IMR-90 (cell line): ENCODE data around the gene NPTX1. TPM values are rescaled to one million over a fixed set of nuclear protein-coding genes. Genes with fewer than 3 reads are reported as not detected.

Source experiments
- ATAC-seq: fragments of 200-7000 bp; cut with Tn5 transposase; 2 replicates; pipeline ENCODE4 v1.9.1; 2020; ENCODE audit warnings: low read depth, mild to moderate bottlenecking, moderate library complexity
- BruUV-seq: library from RNA; stranded (reverse); fragments of 400-500 nt; replicated peaks from 2 replicates; lab custom pipeline; 2021; lab: Mats Ljungman, UMichigan
- CTCF ChIA-PET: fragments of 300-600 bp; formaldehyde crosslinking; extraction: SDS; loops from one replicate; lab custom pipeline; 2021; ENCODE audit warnings: antibody characterized with exemption; lab: Yijun Ruan, JAX
- POLR2A ChIA-PET: fragments of 300-600 bp; sonication (Branson Sonifier 250); formaldehyde crosslinking; loops from one replicate; lab custom pipeline; 2022; ENCODE audit warnings: antibody characterized with exemption; ENCODE audit not compliant: unreplicated experiment; lab: Charles Lee
- DNase-seq: peaks from one replicate; pipeline ENCODE4 v3.0.0; 2013
- H2AFZ ChIP-seq: replicated peaks from 2 replicates; pipeline ENCODE3; 2013; ENCODE audit warnings: low read length, mild to moderate bottlenecking; ENCODE audit not compliant: poor library complexity
- H2AK5ac ChIP-seq: 2 replicates; pipeline ENCODE4 v1.6.1; 2013; ENCODE audit warnings: low read depth, low read length, inconsistent platforms
- H2AK9ac ChIP-seq: replicated peaks from 2 replicates; pipeline ENCODE3; 2013; ENCODE audit warnings: mild to moderate bottlenecking, low read depth, low read length, moderate library complexity; ENCODE audit not compliant: poor library complexity
- H2BK120ac ChIP-seq: 2 replicates; pipeline ENCODE4 v1.6.1; 2013; ENCODE audit warnings: low read depth, low read length, inconsistent platforms
- H2BK15ac ChIP-seq: 3 replicates; pipeline ENCODE4 v1.6.1; 2013; ENCODE audit warnings: low read depth, low read length, inconsistent platforms
- H2BK20ac ChIP-seq: 2 replicates; pipeline ENCODE4 v1.6.1; 2013; ENCODE audit warnings: low read depth, mild to moderate bottlenecking, inconsistent platforms, low read length, moderate library complexity
- H2BK5ac ChIP-seq: 2 replicates; pipeline ENCODE4 v1.6.1; 2013; ENCODE audit warnings: mild to moderate bottlenecking, low read depth, low read length, inconsistent platforms; ENCODE audit not compliant: poor library complexity, severe bottlenecking
- H3K14ac ChIP-seq: replicated peaks from 2 replicates; pipeline ENCODE4 v1.6.1; 2013; ENCODE audit warnings: low read depth, low read length, inconsistent platforms
- H3K18ac ChIP-seq: 2 replicates; pipeline ENCODE4 v1.6.1; 2013; ENCODE audit warnings: low read depth, low read length, control low read depth
- H3K23ac ChIP-seq: 2 replicates; pipeline ENCODE4 v1.6.1; 2013; ENCODE audit warnings: low read depth, low read length, inconsistent platforms
- H3K27ac ChIP-seq: 2 replicates; pipeline ENCODE4 v1.5.1; 2013; ENCODE audit warnings: mild to moderate bottlenecking, control low read depth, low read length; ENCODE audit not compliant: insufficient read depth
- H3K27me3 ChIP-seq: 2 replicates; pipeline ENCODE4 v1.6.1; 2013; ENCODE audit warnings: low read length; ENCODE audit not compliant: control insufficient read depth, insufficient read depth
- H3K36me3 ChIP-seq: 2 replicates; pipeline ENCODE4 v1.6.1; 2013; ENCODE audit warnings: low read length, mixed read lengths; ENCODE audit not compliant: control insufficient read depth, insufficient read depth
- H3K4ac ChIP-seq: 2 replicates; pipeline ENCODE4 v1.6.1; 2013; ENCODE audit warnings: low read depth, low read length, inconsistent platforms
- H3K4me1 ChIP-seq: 2 replicates; pipeline ENCODE4 v1.6.1; 2013; ENCODE audit warnings: low read length, mixed read lengths; ENCODE audit not compliant: control insufficient read depth, insufficient read depth
- H3K4me2 ChIP-seq: 2 replicates; pipeline ENCODE4 v1.6.1; 2013; ENCODE audit warnings: low read depth, mild to moderate bottlenecking, control low read depth, low read length, moderate library complexity
- H3K4me3 ChIP-seq: 2 replicates; pipeline ENCODE4 v1.5.1; 2013; ENCODE audit warnings: low read depth, mild to moderate bottlenecking, control low read depth, low read length, moderate library complexity; ENCODE audit not compliant: insufficient read depth
- H3K56ac ChIP-seq: 2 replicates; pipeline ENCODE4 v1.6.1; 2013; ENCODE audit warnings: low read length, inconsistent platforms; ENCODE audit not compliant: insufficient read depth; ENCODE audit errors: extremely low read depth
- H3K79me1 ChIP-seq, 2 experiments: 2 replicates each; pipeline ENCODE4 v1.6.1; 2013; ENCODE audit warnings: low read length in 2 of 2, inconsistent platforms in 1 of 2, low read depth in 1 of 2
- H3K9ac ChIP-seq: 2 replicates; pipeline ENCODE4 v1.6.1; 2013; ENCODE audit warnings: low read depth, low read length, control low read depth
- H3K9me1 ChIP-seq: 2 replicates; pipeline ENCODE4 v1.6.1; 2013; ENCODE audit warnings: low read length, inconsistent platforms; ENCODE audit not compliant: insufficient read depth
- H3K9me3 ChIP-seq: 2 replicates; pipeline ENCODE4 v1.6.1; 2013; ENCODE audit warnings: low read length; ENCODE audit not compliant: control insufficient read depth, insufficient read depth
- H4K20me1 ChIP-seq: 2 replicates; pipeline ENCODE4 v1.6.1; 2013; ENCODE audit warnings: low read length, inconsistent platforms; ENCODE audit not compliant: insufficient read depth
- H4K5ac ChIP-seq: 2 replicates; pipeline ENCODE4 v1.6.1; 2013; ENCODE audit warnings: mild to moderate bottlenecking, low read depth, low read length, control low read depth
- H4K8ac ChIP-seq, 2 experiments: 2 replicates each; pipeline ENCODE4 v1.6.1; 2013; ENCODE audit warnings: low read depth in 2 of 2, low read length in 2 of 2, control low read depth in 1 of 2, inconsistent platforms in 1 of 2
- H4K91ac ChIP-seq: 2 replicates; pipeline ENCODE4 v1.6.1; 2013; ENCODE audit warnings: low read depth, low read length, inconsistent platforms; ENCODE audit not compliant: insufficient read depth
- CEBPB ChIP-seq: IDR thresholded peaks from 2 replicates; pipeline ENCODE4 v1.6.1; 2012; ENCODE audit warnings: low read depth, low read length, improper control_type of control experiment
- CHD1 ChIP-seq: IDR thresholded peaks from 2 replicates; pipeline ENCODE4 v1.6.1; 2012; ENCODE audit warnings: low read depth, low read length, improper control_type of control experiment
- ELK1 ChIP-seq: fragments of 150-350 bp; IDR thresholded peaks from 2 replicates; pipeline ENCODE4 v1.6.1; 2016; ENCODE audit warnings: low read depth, mild to moderate bottlenecking, low read length, moderate library complexity, borderline replicate concordance
- MXI1 ChIP-seq: IDR thresholded peaks from 2 replicates; pipeline ENCODE4 v1.6.1; 2012; ENCODE audit warnings: low read depth, mild to moderate bottlenecking, low read length, moderate library complexity, borderline replicate concordance
- RAD21 ChIP-seq: IDR thresholded peaks from 2 replicates; pipeline ENCODE4 v1.6.1; 2012; ENCODE audit warnings: low read length, improper control_type of control experiment
- SMC3 ChIP-seq: fragments of 150-350 bp; IDR thresholded peaks from 2 replicates; pipeline ENCODE4 v1.6.1; 2016; ENCODE audit warnings: low read depth, mild to moderate bottlenecking, antibody characterized with exemption, low read length, moderate library complexity
- USF2 ChIP-seq: fragments of 150-350 bp; IDR thresholded peaks from 2 replicates; pipeline ENCODE4 v1.6.1; 2017; ENCODE audit warnings: mild to moderate bottlenecking, antibody characterized with exemption, low read length, low read depth
- WGBS, 2 experiments: methylation state at CpG; one replicate each; pipeline versions ENCODE4 v1.1.5 to v1.1.7; 2013; ENCODE audit warnings: missing lambda C conversion rate in 2 of 2; ENCODE audit not compliant: insufficient read length in 1 of 2; ENCODE audit errors: extremely low coverage in 2 of 2; 5-methylcytosine and 5-hydroxymethylcytosine counted together
- dilution Hi-C: fragments of 300-500 bp; cut with HindIII; formaldehyde crosslinking; loops from one replicate; pipeline ENCODE4 v1.14.3; 2018; ENCODE audit warnings: low sequenced_read_pairs; ENCODE audit not compliant: unreplicated experiment
- in situ Hi-C: fragments of 300-500 bp; cut with MboI; formaldehyde crosslinking; loops from 3 replicates; pipeline ENCODE4 v1.14.3; 2019; ENCODE audit warnings: low sequenced_read_pairs, inconsistent platforms, mixed read lengths
- intact Hi-C: fragments of 100-400 bp; cut with micrococcal nuclease; formaldehyde crosslinking; loops from 2 replicates; pipeline ENCODE4 v1.10.0; 2022
- polyA plus RNA-seq, 3 experiments: library from polyadenylated mRNA; depleted of rRNA; stranded (reverse); fragments of >200 nt; gene quantifications; 2 replicates each; pipeline ENCODE4 v1.2.3, GENCODE V29; 2012; ENCODE audit warnings: low replicate concordance in 1 of 3
- total RNA-seq: library from RNA; depleted of rRNA; stranded (reverse); fragments of >200 nt; gene quantifications from 2 replicates; pipeline ENCODE4 v1.2.3, GENCODE V29; 2012

The NPTX1 gene
- total and polyA plus RNA-seq, 2 of the 4 experiments (the other 2 are of a cell fraction), result 20.8 to 39.5 TPM

- Histone ChIP-seq H2BK5ac (no peak overlapping the region), H3K36me3 (no peaks in the 10 kb centered on the region), H3K9me1 (peaks cover 5% of the 10 kb centered on the region; the same call in 1 of the 2 replicates), H2BK15ac (no peak overlapping the region), H2AK5ac (no peak overlapping the region), H3K56ac (no peak overlapping the region), H4K20me1 (no peaks in the 10 kb centered on the region), H3K4me3 (no peak overlapping the region), H3K27ac (no peak overlapping the region), H3K9ac (no peak overlapping the region), H2BK20ac (no peak overlapping the region), H3K4me2 (no peak overlapping the region), H3K9me3 (no peaks in the 10 kb centered on the region; the same call in 1 of the 2 replicates), H4K8ac (no peak overlapping the region), H3K27me3 (peaks cover 9% of the 10 kb centered on the region; the same call in 1 of the 2 replicates), H3K18ac (no peak overlapping the region), H2AK9ac (no peak overlapping the region), H3K4me1 (peaks cover 6% of the 10 kb centered on the region), H4K91ac (no peak overlapping the region), H3K79me1 (no peaks in the 10 kb centered on the region), H4K5ac (no peak overlapping the region), H3K14ac (no peak overlapping the region), H3K4ac (no peak overlapping the region), H2BK120ac (no peak overlapping the region), H3K23ac (no peak overlapping the region), H2AFZ (no peak overlapping the region)
- in situ Hi-C loops, result no loop called here
- dilution Hi-C loops, result no loop called here
- ChIA-PET CTCF (no interaction called here), POLR2A (no interaction called here)
- DNase-seq (no peak), ATAC-seq (no peak)
- WGBS, 2 experiments, result 56% methylated on average over 1 of the region's 1 CpG; no CpG with 5 or more reads in 1 of the 2 experiments
- TF ChIP-seq ELK1 (no peak), SMC3 (no peak), USF2 (no peak), MXI1 (no peak), RAD21 (no peak), CEBPB (no peak), CHD1 (no peak)
- no TSS peak for BruUV-seq
- intact Hi-C loops, result no loop called here
These were observed 42.0 kb upstream of the NPTX1 start for GRCh38 chr17:80518392-80518791.
